CD4-positive, alpha-beta memory T cell (primary cell): ENCODE results near the gene EPC2. TPM values are rescaled to one million over a fixed set of nuclear protein-coding genes. Genes with fewer than 3 reads are reported as not detected.

Source experiments
- CTCF ChIA-PET: fragments of 350-600 bp; sonication (Branson Sonifier 250); formaldehyde crosslinking; loops from one replicate; lab custom pipeline; 2021; ENCODE audit warnings: inconsistent platforms; ENCODE audit not compliant: partially characterized antibody; lab: Charles Lee
- POLR2A ChIA-PET: fragments of 350-600 bp; sonication (Branson Sonifier 250); formaldehyde crosslinking; loops from one replicate; lab custom pipeline; 2021; ENCODE audit not compliant: partially characterized antibody; lab: Charles Lee
- DNase-seq, 5 donors: peaks; one replicate each; pipeline versions ENCODE4 v3.0.0 to v3.0.0-alpha.2; 2020 to 2022; ENCODE audit warnings: mixed read lengths in 1 of 5
- H3K27ac ChIP-seq: one replicate; pipeline ENCODE4 v1.7.0; 2013; ENCODE audit warnings: low read depth, low read length
- H3K27me3 ChIP-seq: 2 replicates; pipeline ENCODE4 v1.7.0; 2013; ENCODE audit warnings: mild to moderate bottlenecking, low read length, moderate library complexity; ENCODE audit not compliant: insufficient read depth
- H3K36me3 ChIP-seq: 2 replicates; pipeline ENCODE4 v1.7.0; 2013; ENCODE audit warnings: mild to moderate bottlenecking, low read length, moderate library complexity; ENCODE audit not compliant: insufficient read depth
- H3K4me1 ChIP-seq: 2 replicates; pipeline ENCODE4 v1.7.0; 2013; ENCODE audit warnings: mild to moderate bottlenecking, low read length, moderate library complexity; ENCODE audit not compliant: insufficient read depth
- H3K4me3 ChIP-seq, 2 donors: one replicate each; pipeline ENCODE4 v1.7.0; 2013; ENCODE audit warnings: low read length in 2 of 2, mild to moderate bottlenecking in 1 of 2
- H3K9me3 ChIP-seq, 2 donors: one replicate each; pipeline ENCODE4 v1.7.0; 2013; ENCODE audit warnings: low read length in 2 of 2, control low read depth in 1 of 2; ENCODE audit not compliant: control insufficient read depth in 1 of 2
- H3K27ac Mint-ChIP-seq, 7 donors: one replicate each; pipeline ENCODE4 v1.8.0; 2020 to 2021; ENCODE audit warnings: mixed read lengths in 7 of 7, mild to moderate bottlenecking in 6 of 7, inconsistent platforms in 3 of 7, moderate library complexity in 3 of 7
- H3K27me3 Mint-ChIP-seq, 2 donors: one replicate each; pipeline ENCODE4 v1.8.0; 2020 to 2021; ENCODE audit warnings: mixed read lengths in 2 of 2
- H3K36me3 Mint-ChIP-seq, 2 donors: one replicate each; pipeline ENCODE4 v1.8.0; 2020 to 2021; ENCODE audit warnings: mixed read lengths in 2 of 2, inconsistent platforms in 1 of 2, mild to moderate bottlenecking in 1 of 2
- H3K4me1 Mint-ChIP-seq, 4 donors: one replicate each; pipeline ENCODE4 v1.8.0; 2020 to 2021; ENCODE audit warnings: mixed read lengths in 4 of 4, mild to moderate bottlenecking in 1 of 4
- H3K4me3 Mint-ChIP-seq, 8 donors: one replicate each; pipeline ENCODE4 v1.8.0; 2020 to 2021; ENCODE audit warnings: mixed read lengths in 8 of 8, mild to moderate bottlenecking in 7 of 8, moderate library complexity in 6 of 8, inconsistent platforms in 3 of 8
- H3K9me3 Mint-ChIP-seq, 8 donors: one replicate each; pipeline ENCODE4 v1.8.0; 2020 to 2021; ENCODE audit warnings: mixed read lengths in 8 of 8, mild to moderate bottlenecking in 5 of 8, inconsistent platforms in 3 of 8, moderate library complexity in 1 of 8
- intact Hi-C: fragments of 100-400 bp; cut with micrococcal nuclease; formaldehyde crosslinking; loops from one replicate; pipeline ENCODE4 v1.15.1; 2023
- polyA plus RNA-seq, 2 donors: library from polyadenylated mRNA; unstranded; fragments of 300-500 nt; fragmentation: Illumina TruSeq; gene quantifications; one replicate each; pipeline ENCODE4 v1.2.3, GENCODE V29; 2021
- total RNA-seq, 2 experiments: library from RNA; stranded (reverse); gene quantifications; one replicate each; pipeline ENCODE4 v1.2.3, GENCODE V29; 2021

EPC2 gene
- total and polyA plus RNA-seq, 4 experiments from 2014 or later = 1.4 to 77.9 (median 37.3) TPM

DNA sequence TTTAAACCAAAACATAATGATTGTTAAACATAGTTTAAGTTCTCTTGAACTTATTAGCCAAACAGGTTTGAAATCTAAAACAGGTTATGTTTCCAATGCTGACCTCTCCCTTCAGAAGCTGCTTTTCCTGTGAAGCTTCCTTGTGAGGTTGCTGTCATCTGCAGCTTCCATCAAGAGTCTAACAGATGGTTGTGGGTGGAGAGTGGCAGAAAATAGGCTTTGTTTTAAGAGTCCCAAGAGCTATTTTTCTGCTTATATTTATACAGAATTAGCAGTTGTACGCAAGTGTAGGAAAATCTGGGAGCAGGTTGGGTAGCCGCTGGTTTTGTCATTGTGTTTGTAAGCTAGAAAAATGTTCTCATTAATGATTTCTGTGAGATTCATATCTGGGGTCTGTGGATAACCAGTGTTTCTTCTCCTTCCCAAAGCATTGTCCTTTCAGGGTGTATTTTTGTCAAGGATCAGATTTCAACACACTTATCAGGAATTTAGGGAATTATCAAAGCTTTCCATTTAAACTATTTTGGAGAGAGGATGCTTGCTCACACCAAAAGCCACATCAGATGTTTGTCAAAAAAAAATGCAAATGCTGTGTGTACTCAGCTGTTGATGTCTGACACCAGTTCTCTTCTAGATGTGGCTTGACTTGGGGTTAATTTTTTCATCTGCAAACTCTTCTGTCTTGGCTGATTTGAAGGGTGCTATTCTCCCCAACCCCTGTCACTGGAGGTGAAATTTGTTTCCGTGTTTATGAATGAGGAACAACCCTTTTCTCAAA lies 152.4 kb downstream of the EPC2 start:
- Histone ChIP-seq H3K4me3 (no peak overlapping the region), H3K27ac (no peak overlapping the region), H3K9me3 (no peaks in the 10 kb centered on the region), H3K4me1 (no peaks in the 10 kb centered on the region), H3K27me3 (no peaks in the 10 kb centered on the region), H3K36me3 (no peaks in the 10 kb centered on the region)
- ChIA-PET POLR2A (no interaction called here), CTCF (interaction anchor here (0.7 kb wide), 1 partner anchor 808 kb away, joined by 3 read pairs; no protein-coding TSS in a partner anchor)
- peaks cover 0 to 4% (median 2%) of the 10 kb centered on the region in 4 donors for H3K4me1 Mint-ChIP-seq
- DNase-seq = no peak
- H3K36me3 Mint-ChIP-seq = no peaks in the 10 kb centered on the region
- intact Hi-C loops = no loop called here
- peaks cover 0 to 2% (median 0%) of the 10 kb centered on the region in 8 donors for H3K9me3 Mint-ChIP-seq
- H3K27ac Mint-ChIP-seq = no peak overlapping the region
- no peak overlapping the region for H3K4me3 Mint-ChIP-seq
- H3K27me3 Mint-ChIP-seq = no peaks in the 10 kb centered on the region

DNA sequence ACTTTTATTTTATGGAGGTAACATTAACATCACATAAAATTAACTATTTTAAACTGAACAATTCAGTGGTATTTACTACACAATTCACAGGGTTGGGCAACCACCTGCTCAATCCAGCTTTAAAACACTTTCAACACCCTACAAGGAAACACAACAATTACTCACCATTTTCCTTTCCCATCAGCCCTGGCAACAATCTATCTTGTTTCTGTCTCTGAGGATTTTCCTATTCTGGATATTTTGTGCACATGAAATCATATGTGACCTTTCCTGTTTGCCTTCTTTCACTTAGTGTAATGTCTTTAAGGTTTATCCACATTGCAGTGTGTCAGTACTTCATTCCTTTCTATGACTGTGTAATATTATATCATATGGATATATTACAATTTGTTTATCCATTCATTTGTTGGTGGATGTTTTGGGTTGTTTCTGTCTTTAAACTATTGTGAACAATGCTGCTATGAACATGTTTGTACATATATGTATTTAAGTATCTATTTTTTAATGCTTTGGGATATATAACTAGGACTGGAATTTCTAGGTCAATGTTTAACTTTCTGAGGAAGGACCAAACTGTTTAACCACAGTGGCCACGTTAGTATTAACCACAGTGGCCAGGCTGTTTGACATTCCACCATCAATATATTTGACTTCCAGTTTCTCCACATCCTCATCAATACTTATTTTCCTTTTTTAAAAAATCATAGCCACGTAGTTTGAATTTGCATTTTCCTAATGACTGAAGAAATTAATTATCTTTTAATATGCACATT lies 158.1 kb downstream of the EPC2 start:
- DNase-seq = no peak
- H3K36me3 ChIP-seq = no peaks in the 10 kb centered on the region
- intact Hi-C loops = no loop called here
- Mint-ChIP-seq H3K36me3 (peaks cover 2 to 4% of the 10 kb centered on the region in 2 donors), H3K4me3 (no peak overlapping the region), H3K27me3 (peaks cover 2 to 3% of the 10 kb centered on the region in 2 donors), H3K27ac (no peak overlapping the region), H3K4me1 (no peaks in the 10 kb centered on the region), H3K9me3 (peaks cover 2 to 26% (median 16%) of the 10 kb centered on the region in 8 donors)
- ChIA-PET POLR2A (no interaction called here), CTCF (no interaction called here)
- no peak overlapping the region for H3K27ac ChIP-seq
- H3K4me3 ChIP-seq = no peak overlapping the region
- H3K27me3 ChIP-seq = no peaks in the 10 kb centered on the region
- H3K4me1 ChIP-seq = no peaks in the 10 kb centered on the region
- no peaks in the 10 kb centered on the region for H3K9me3 ChIP-seq

DNA sequence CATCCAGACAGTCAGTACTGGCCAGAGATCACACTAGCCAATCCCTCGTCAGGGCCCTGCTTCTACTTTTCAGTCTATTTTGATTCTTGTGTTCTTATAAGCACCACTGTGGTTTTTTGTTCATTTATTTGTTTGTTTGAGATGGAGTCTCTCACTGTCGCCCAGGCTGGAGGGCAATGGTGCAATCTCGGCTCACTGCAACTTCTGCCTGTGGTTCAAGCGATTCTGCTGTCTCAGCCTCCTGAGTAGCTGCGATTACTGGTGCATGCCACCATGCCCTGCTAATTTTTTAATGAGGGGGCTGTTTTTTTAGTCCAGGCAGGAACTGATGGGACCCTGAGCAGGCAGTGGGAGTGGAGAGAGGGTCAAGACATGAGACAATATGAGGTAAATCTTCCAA lies 165.5 kb downstream of the EPC2 start:
- Histone ChIP-seq H3K27ac (no peak overlapping the region), H3K4me1 (peaks cover 15% of the 10 kb centered on the region), H3K9me3 (no peaks in the 10 kb centered on the region), H3K36me3 (no peaks in the 10 kb centered on the region), H3K4me3 (no peak overlapping the region), H3K27me3 (no peaks in the 10 kb centered on the region)
- Mint-ChIP-seq H3K9me3 (peaks cover 0 to 22% (median 12%) of the 10 kb centered on the region in 8 donors), H3K4me3 (no peak overlapping the region), H3K27me3 (peaks cover 2 to 3% of the 10 kb centered on the region in 2 donors), H3K4me1 (peaks cover 8 to 18% (median 14%) of the 10 kb centered on the region in 4 donors), H3K36me3 (peaks cover 0 to 4% of the 10 kb centered on the region in 2 donors), H3K27ac (no peak overlapping the region)
- DNase-seq = no peak
- intact Hi-C loops = loop anchor here (10.0 kb wide), 1 partner anchor 65 kb away; the partner anchor contains the start of gene KIF5C
- ChIA-PET POLR2A (no interaction called here), CTCF (no interaction called here)

DNA sequence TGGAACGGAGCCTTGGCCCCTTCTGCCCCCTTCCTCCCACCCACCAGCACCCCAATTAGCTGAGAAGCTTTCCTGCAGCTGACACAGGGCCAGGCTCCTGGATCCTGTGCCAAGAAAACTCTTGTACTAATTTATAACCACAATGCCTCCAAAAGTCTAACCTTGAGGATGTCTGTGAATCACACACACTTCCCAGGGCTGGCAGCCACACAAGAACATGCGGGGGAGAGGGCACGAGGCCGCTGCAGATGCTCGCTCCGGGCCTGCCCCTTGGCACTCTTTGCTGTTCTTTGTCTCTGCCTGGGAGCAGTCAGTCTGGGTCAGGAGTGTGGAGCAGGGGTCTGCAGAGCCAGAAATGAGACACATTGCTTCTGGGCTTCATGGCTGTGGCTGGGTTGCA lies 167.8 kb downstream of the EPC2 start:
- Mint-ChIP-seq H3K4me1 (peaks cover 14 to 24% (median 19%) of the 10 kb centered on the region in 4 donors), H3K9me3 (peaks cover 0 to 8% (median 5%) of the 10 kb centered on the region in 8 donors), H3K4me3 (no peak overlapping the region), H3K27ac (no peak overlapping the region), H3K36me3 (no peaks in the 10 kb centered on the region), H3K27me3 (peaks cover 0 to 1% of the 10 kb centered on the region in 2 donors)
- intact Hi-C loops = loop anchor here (10.0 kb wide), 1 partner anchor 62 kb away; the partner anchor contains the start of gene KIF5C
- Histone ChIP-seq H3K27me3 (no peaks in the 10 kb centered on the region), H3K4me1 (peaks cover 15% of the 10 kb centered on the region), H3K4me3 (no peak overlapping the region), H3K27ac (no peak overlapping the region), H3K9me3 (no peaks in the 10 kb centered on the region), H3K36me3 (no peaks in the 10 kb centered on the region)
- ChIA-PET POLR2A (no interaction called here), CTCF (no interaction called here)
- DNase-seq = no peak

DNA sequence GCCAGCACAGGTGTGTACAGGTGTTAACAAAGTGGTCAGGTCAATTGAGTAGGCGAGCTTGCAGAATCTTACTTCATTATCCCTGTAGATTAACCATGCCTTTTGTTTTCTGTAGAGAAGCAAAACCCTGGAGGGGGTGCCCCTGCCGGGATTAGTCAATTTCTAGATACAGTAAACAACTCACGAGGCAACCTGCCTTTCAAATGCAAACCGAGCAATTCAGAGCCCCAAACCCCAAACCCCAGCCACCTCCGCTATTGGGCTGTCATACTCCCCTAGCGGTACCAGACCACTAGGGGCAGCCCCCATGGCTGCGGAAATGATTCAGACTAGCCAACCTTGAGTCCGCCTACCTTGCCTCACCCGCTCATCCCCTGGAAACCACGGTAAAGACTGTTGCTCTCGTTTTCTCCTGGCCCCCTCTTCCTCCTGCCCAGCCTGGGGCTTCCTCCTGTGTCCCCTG lies 169.1 kb downstream of the EPC2 start:
- no peaks in the 10 kb centered on the region for H3K36me3 ChIP-seq
- peaks cover under 1 to 5% of the 10 kb centered on the region in 2 donors for H3K27me3 Mint-ChIP-seq
- no peaks in the 10 kb centered on the region for H3K9me3 Mint-ChIP-seq
- no peak overlapping the region for H3K27ac ChIP-seq
- no peaks in the 10 kb centered on the region for H3K36me3 Mint-ChIP-seq
- POLR2A ChIA-PET = no interaction called here
- DNase-seq = peak; percentile 54 to 85 (median 63)
- H3K27ac Mint-ChIP-seq = peak overlapping the region; percentile 17 to 80 (median 67)
- H3K4me3 ChIP-seq = no peak overlapping the region
- H3K4me3 Mint-ChIP-seq = peak overlapping the region; percentile 26 to 78 (median 64)
- intact Hi-C loops = loop anchor here (10.0 kb wide), 1 partner anchor 61 kb away; the partner anchor contains the start of gene KIF5C
- peaks cover 14 to 25% (median 19%) of the 10 kb centered on the region in 4 donors for H3K4me1 Mint-ChIP-seq
- no peaks in the 10 kb centered on the region for H3K27me3 ChIP-seq
- CTCF ChIA-PET = interaction anchor here (1.0 to 1.6 kb wide), 2 partner anchors 261 to 305 kb away, joined by 3 to 4 read pairs; no protein-coding TSS in a partner anchor
- no peaks in the 10 kb centered on the region for H3K9me3 ChIP-seq
- H3K4me1 ChIP-seq = peaks cover 15% of the 10 kb centered on the region

DNA sequence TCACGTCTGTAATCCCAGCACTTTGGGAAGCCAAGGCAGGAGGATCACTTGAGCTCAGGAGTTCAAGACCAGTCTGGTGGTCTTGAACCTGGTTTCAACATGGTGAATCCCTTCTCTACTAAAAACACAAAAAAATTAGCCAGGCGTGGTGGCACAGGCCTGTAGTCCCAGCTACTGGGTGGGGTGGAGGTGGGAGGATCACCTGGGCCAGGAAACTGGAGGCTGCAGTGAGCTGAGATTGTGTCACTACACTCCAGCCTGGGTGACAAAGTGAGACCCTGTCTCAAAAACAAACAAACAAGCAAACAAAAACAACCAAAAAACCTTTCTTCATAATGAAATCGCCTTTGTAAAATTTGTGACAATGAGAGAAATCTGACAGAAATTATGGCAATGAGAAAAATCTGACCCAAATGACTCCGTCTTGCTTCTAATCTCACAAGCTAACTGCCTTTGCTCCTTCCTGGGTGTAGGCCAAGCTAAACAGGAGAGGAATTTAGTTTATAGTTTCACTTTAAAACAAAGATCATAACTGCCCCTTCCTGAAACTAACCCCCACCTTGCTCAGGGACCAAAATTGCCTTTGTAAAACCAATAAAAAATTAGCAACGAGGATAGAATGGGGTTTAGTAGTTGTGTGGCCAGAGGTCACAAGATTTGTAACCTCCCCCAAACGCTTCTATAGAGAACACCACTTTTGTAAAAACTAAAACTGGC lies 169.8 kb downstream of the EPC2 start:
- Histone ChIP-seq H3K4me3 (no peak overlapping the region), H3K4me1 (peaks cover 15% of the 10 kb centered on the region), H3K36me3 (no peaks in the 10 kb centered on the region), H3K27ac (no peak overlapping the region), H3K9me3 (no peaks in the 10 kb centered on the region), H3K27me3 (no peaks in the 10 kb centered on the region)
- CTCF ChIA-PET = interaction anchor here (1.0 to 1.6 kb wide), 3 partner anchors 11 to 305 kb away, joined by 3 to 4 read pairs (median 4); no protein-coding TSS in a partner anchor
- H3K27ac Mint-ChIP-seq = peak overlapping the region; percentile 32 to 87 (median 79)
- H3K4me1 Mint-ChIP-seq = peaks cover 14 to 25% (median 19%) of the 10 kb centered on the region in 4 donors
- POLR2A ChIA-PET = no interaction called here
- intact Hi-C loops = loop anchor here (10.0 kb wide), 1 partner anchor 60 kb away; the partner anchor contains the start of gene KIF5C
- peak overlapping the region in 7 of 8 donors; percentile 48 to 78 (median 66) for H3K4me3 Mint-ChIP-seq
- H3K27me3 Mint-ChIP-seq = peaks cover 5% of the 10 kb centered on the region in 2 donors
- no peaks in the 10 kb centered on the region for H3K36me3 Mint-ChIP-seq
- no peaks in the 10 kb centered on the region for H3K9me3 Mint-ChIP-seq
- no peak for DNase-seq
